GM19240 (cell line): ENCODE measurements around the gene NBEA.
"Not testable (repeated sequence)": the region's sequence is repeated elsewhere in the genome, so short reads cannot be mapped to it uniquely, and the experiment has no call there.

Experiments used
- DNase-seq: peaks from one replicate; pipeline ENCODE4 v3.0.0; 2011; ENCODE audit warnings: low spot score; ENCODE audit not compliant: insufficient read length

The NBEA gene

GRCh38 chr13:34944751-34945150 is 2.7 kb downstream of the NBEA start:
- no peak for DNase-seq

- DNase-seq: no peak
Observed at GRCh38 chr13:34951528-34951927, 9.5 kb downstream of the NBEA start.

DNA sequence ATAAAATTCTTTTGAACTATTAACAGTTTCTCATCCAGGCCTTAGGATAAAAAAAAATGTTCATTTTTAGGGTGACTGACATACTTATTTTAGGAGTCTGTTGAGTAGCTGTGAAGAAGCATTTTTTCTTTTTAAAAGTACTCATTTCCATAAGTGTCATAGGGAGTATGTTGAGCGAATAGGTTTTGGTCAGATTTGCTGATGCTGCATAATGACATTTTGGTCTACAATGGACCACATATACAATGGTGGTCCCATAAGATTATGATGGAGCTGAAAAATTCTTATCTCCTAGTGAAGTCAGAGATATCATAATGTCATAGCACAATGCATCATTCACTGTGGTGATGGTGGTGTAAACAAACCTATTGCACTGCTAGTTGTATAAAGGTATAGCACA is 17.4 kb downstream of the NBEA start:
- no peak for DNase-seq

- DNase-seq: no peak
Observed at GRCh38 chr13:34964558-34964957, 22.5 kb downstream of the NBEA start.

DNA sequence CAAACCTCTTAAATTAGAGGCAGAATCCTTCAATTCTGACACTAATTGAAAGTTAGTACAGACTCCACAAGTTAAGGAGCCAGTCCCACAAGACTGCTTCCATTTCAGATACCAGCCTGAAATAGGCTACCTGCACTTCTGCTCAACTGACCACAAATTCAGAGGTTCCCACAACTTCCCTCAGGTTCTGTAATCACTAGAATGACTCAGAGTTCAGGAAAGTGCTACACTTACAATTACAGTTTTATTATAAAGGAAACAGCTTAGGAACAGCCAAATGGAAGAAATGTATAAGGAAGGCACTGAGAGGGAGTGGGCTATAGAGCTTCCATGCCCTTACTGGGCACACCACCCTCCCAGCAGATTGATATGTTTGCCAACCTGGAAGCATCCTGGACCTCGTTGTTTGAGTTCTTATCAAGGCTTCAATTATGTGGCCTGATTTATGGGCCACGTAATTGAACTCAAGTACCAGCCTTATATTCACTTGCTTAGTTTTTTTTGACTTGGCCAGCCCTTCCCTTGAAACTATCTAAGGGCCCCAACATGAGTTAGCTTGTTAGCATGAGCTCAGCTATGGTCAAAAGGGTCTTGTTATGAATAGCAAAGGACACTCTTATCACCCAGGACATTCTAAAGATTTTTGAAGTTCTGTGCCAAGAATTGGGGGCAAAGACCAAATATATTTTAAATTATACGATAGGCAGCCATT is 25.9 kb downstream of the NBEA start:
- no peak for DNase-seq

DNA sequence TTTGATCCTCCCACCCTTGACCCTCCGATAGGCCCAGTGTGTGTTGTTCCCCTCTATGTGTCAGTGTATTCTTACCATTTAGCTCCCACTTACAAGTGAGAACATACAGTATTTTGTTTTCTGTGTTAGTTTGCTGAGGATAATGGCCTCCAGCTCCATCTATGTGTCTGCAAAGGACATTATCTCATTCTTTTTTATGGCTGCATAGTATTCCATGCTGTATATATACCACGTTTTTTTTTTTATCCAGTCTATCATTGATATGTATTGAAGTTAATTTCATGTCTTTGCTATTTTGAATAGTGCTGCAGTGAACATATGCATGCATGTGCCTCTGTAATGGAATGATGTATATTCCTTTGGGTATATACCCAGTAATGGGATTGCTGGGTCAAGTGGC is 27.5 kb downstream of the NBEA start:
- DNase-seq: not testable (repeated sequence)

DNA sequence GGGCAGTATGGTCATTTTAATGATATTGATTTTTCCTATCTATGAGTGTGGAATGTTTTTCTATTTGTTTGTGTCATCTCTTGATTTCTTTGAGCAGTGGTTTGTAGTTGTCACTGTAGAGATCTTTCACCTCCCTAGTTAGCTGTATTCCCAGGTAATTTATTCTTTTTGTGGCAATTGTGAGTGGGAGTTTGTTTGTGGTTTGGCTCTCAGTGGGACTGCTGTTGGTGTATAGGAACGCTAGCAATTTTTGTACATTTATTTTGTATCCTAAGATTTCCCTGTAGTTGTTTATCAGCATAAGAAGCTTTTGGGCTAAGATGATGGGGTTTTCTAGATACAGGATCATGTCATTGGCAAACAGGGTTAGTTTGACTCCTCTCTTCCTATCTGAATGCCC is 28.9 kb downstream of the NBEA start:
- DNase-seq: no peak

DNA sequence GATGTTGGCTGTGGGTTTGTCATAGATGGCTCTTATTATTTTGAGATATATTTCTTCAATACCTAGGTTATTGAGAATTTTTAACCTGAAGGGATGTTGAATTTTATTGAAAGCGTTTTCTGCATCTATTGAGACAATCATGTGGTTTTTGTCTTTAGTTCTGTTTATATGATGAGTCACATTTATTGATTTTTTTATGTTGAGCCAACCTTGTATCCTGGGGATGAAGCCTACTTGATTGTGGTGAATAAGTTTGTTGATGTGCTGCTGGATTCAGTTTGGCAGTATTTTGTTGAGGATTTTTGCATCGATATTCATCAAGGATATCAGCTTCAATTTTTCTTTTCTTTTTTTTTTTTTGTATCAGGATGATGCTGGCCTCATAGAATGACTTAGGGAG is 29.4 kb downstream of the NBEA start:
- DNase-seq: no peak

GRCh38 chr13:34985199-34985598 is 43.1 kb downstream of the NBEA start:
- not testable (repeated sequence) for DNase-seq

DNA sequence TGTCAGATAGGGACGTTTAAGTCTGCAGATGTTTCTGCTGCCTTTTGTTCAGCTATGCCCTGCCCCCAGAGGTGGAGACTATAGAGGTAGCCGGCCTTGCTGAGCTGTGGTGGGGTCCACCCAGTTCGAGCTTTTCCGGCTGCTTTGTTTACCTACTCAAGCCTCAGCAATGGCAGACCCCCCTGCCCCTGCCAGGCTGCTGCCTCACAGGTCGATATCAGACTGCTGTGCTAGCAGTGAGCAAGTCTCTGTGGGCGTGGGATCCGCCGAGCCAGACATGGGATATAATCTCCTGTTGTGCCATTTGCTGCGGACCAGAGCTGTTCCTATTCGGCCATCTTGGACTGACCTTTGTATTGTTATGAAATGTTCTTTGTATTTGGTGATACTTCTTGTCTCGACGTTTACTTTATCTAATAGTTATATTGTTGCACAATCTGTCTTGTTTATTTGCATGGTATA is 46.3 kb downstream of the NBEA start:
- no peak for DNase-seq

DNA sequence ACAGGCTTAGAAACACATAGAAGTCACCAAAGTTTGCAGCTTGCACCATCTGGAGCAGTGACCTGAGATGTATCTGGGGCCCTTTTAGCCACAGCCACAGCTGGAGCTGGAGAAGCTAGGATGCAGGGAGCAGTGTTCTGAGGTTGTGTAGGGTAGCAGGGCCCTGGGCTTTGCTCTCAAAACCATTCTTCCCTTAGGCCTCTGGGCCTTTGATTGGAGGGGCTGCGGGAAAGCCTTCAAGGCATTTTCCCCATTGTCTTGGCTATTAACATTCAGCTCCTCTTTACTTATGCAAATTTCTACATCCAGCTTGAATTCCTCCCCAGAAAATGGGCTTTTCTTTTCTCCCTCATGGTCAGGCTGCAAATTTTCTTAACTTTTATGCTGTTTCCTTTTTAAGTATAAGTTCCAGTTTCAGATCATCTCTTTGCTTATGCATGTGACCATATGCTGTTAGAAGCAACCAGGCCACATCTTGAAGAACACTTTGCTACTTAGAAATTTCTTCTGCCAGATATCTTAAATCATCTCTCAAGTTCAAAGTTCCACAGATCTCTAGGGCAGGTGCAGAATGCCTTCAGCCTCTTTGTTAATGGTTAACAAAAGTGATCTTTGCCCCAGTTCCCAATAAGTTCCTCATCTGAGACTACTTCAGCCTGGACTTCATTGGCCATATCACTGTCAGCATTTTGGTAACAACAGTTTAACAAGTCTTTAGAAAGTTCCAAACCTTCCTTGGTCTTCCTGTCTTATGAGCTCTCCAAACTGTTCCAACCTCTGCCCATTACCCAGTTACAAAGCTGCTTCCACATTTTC is 48.5 kb downstream of the NBEA start:
- no peak for DNase-seq

DNA sequence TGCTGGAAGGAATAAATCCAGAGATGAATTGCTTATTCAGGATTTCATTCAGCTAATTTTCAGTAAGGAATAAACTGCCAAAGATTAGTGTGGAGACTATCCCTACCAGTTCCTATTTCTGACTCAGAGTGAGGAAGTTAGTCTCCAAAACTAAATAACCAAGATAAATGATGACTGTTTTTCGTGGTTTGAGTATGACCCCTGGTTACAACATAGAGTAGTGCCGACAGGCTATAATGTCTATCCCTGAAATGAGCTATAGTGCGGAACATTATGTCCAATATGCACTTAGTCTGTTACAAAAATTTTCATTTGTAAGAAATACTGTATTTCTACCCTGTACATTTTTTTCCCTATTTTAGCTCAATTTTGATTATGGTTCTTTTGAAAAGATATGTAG is 51.4 kb downstream of the NBEA start:
- DNase-seq: no peak

GRCh38 chr13:35003734-35004133 is 61.7 kb downstream of the NBEA start:
- DNase-seq: not testable (repeated sequence)

- DNase-seq: no peak
Observed at GRCh38 chr13:35005051-35005450, 63.0 kb downstream of the NBEA start.

- no peak for DNase-seq
Observed at GRCh38 chr13:35014606-35015213, 72.6 kb downstream of the NBEA start.

DNA sequence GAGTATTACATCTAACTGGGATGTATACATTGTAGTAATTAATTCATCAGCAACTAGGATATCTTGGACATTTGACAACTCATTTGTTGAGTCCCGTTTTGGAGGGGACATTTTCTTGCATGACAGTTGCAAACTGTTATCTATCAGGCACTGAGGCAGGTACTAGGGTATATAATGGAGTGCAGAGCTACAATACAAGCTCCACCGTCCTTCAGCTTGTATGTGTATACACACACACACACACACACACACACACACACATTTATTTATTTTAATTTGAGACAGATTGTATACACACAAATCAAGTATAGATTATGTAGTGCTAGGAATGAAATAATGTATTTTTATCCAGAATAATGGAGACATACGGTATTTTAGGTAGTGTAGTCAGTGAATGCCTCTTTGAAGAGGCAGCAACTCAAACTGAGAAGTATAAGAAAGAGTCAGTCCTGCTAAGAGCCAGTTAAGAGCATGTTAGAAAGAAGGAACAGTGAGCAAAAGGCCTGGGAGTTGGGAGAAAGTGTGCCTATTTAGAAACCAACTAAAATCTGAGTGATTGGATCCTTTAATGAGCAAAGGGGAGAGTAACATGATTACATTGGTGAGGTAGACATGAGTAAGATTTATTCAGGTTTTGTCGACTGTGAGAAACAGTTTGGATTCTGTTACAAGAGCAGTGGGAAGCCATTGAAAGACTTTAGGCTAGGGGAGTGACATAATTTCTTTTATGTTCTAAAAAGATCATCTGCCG is 74.5 kb downstream of the NBEA start:
- no peak for DNase-seq

- no peak for DNase-seq
Observed at GRCh38 chr13:35025314-35025713, 83.2 kb downstream of the NBEA start.

DNA sequence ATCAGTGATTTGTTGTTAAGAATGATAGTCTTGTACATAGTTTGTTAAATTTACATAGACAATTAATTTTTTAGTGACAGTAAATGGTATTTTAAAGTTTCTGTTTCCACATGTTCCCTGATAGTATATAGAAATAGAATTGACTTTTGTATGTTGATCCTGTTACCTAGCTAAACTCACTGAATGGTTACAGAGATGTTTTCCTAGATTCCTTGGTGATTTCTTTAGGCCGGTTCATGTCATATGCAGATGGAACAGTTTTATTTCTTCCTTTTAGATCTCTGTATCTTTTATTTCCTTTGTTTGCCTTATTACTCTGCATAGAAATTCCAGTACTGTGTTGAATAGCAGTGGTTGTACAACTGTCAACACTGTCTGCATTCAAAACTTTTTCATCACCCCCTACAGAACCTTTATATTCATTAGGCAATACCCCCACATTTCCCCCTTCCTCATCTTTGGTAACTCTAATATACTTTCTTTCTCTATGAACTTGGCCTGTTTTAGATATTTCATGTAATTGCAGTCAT is 86.3 kb downstream of the NBEA start:
- DNase-seq: no peak

GRCh38 chr13:35039012-35039411 is 96.9 kb downstream of the NBEA start:
- no peak for DNase-seq

DNA sequence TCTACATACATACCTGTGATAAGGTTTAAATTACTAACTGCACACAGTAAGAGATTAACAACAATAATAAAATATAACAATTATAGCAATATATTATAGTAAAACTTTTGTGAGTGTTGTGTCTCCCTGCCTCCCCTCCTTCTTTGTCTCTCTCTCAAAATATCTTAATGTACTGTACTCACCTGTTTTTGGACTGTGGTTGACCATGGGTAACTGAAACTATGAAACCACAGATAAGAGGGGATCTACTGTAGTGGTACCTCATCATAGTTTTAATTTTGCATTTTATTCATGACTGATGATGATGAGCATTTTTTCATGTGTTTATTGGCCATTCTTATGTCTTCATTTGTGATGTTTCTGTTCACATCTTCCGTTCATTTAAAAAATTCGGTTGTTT is 104.5 kb downstream of the NBEA start:
- DNase-seq: no peak

DNA sequence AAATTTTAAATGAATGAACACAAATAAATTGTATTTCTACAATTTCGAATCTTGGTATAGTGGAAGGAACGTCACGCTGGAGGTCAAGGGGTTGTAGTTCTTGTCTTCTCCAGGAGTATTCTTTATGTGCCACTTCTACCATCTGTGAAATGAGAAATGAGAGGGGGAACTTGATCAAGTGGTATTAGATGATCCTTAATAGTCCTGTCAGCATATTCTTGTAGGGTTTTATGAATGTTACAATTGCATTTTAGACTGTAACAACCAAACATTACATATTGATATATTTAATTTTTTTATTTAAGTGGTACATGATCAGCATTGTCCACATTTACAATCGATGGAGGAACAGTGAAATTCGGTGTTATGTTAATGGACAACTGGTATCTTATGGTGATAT is 113.6 kb downstream of the NBEA start:
- no peak for DNase-seq
